ENCODE data around the gene NTNG2. TPM values are rescaled to one million over a fixed set of nuclear protein-coding genes. Genes with fewer than 3 reads are reported as not detected.

NTNG2 gene
- total RNA-seq, 1 experiment from 2014 or later, result 0.14 TPM

- in situ Hi-C loops (cut with HindIII; ENCODE audit: low sequenced_read_pairs), result no loop called here
- peak; percentile 65 for DNase-seq (ENCODE audit: low spot score)
Measured at GRCh38 chr9:132240841-132241482, 79.1 kb downstream of the NTNG2 start.

GRCh38 chr9:132241483-132241839 lies 79.6 kb downstream of the NTNG2 start:
- in situ Hi-C loops (cut with HindIII; ENCODE audit: low sequenced_read_pairs), result no loop called here

GRCh38 chr9:132241840-132242620 lies 80.2 kb downstream of the NTNG2 start:
- no peak for DNase-seq (ENCODE audit: low spot score)

More at GRCh38 chr9:132241483-132241839, 79.6 kb downstream of the NTNG2 start:
- no peak for DNase-seq (ENCODE audit: low spot score)

GRCh38 chr9:132242621-132243155 lies 80.8 kb downstream of the NTNG2 start:
- in situ Hi-C loops (cut with HindIII; ENCODE audit: low sequenced_read_pairs), result no loop called here
- no peak for DNase-seq (ENCODE audit: low spot score)

More at GRCh38 chr9:132241840-132242620, 80.2 kb downstream of the NTNG2 start:
- in situ Hi-C loops (cut with HindIII; ENCODE audit: low sequenced_read_pairs), result no loop called here

GRCh38 chr9:132243156-132244074 lies 81.6 kb downstream of the NTNG2 start:
- no peak for DNase-seq (ENCODE audit: low spot score)
- in situ Hi-C loops (cut with HindIII; ENCODE audit: low sequenced_read_pairs), result no loop called here

- in situ Hi-C loops (cut with HindIII; ENCODE audit: low sequenced_read_pairs), result no loop called here
Measured at GRCh38 chr9:132244582-132245455, 83.0 kb downstream of the NTNG2 start.

GRCh38 chr9:132245465-132245864 lies 83.6 kb downstream of the NTNG2 start:
- no peak for DNase-seq (ENCODE audit: low spot score)
- in situ Hi-C loops (cut with HindIII; ENCODE audit: low sequenced_read_pairs), result no loop called here

More at GRCh38 chr9:132244582-132245455, 83.0 kb downstream of the NTNG2 start:
- DNase-seq (ENCODE audit: low spot score), result no peak

- no peak for DNase-seq (ENCODE audit: low spot score)
Measured at GRCh38 chr9:132247942-132248341, 86.1 kb downstream of the NTNG2 start.

GRCh38 chr9:132249123-132249522 lies 87.3 kb downstream of the NTNG2 start:
- peak; percentile 92 for DNase-seq (ENCODE audit: low spot score)
- in situ Hi-C loops (cut with HindIII; ENCODE audit: low sequenced_read_pairs), result no loop called here

More at GRCh38 chr9:132247942-132248341, 86.1 kb downstream of the NTNG2 start:
- in situ Hi-C loops (cut with HindIII; ENCODE audit: low sequenced_read_pairs), result no loop called here

GRCh38 chr9:132249690-132250089 lies 87.8 kb downstream of the NTNG2 start:
- DNase-seq (ENCODE audit: low spot score), result no peak
- in situ Hi-C loops (cut with HindIII; ENCODE audit: low sequenced_read_pairs), result loop anchor here (25.0 kb wide), 1 partner anchor 87 kb away; the partner anchor contains the start of gene NTNG2

- no peak for DNase-seq (ENCODE audit: low spot score)
- in situ Hi-C loops (cut with HindIII; ENCODE audit: low sequenced_read_pairs), result loop anchor here (25.0 kb wide), 1 partner anchor 88 kb away; the partner anchor contains the start of gene NTNG2
Measured at GRCh38 chr9:132250324-132251262, 88.7 kb downstream of the NTNG2 start.

- in situ Hi-C loops (cut with HindIII; ENCODE audit: low sequenced_read_pairs), result loop anchor here (25.0 kb wide), 1 partner anchor 99 kb away; the partner anchor contains the start of gene NTNG2
- no peak for DNase-seq (ENCODE audit: low spot score)
Measured at GRCh38 chr9:132260846-132261245, 99.0 kb downstream of the NTNG2 start.

- in situ Hi-C loops (cut with HindIII; ENCODE audit: low sequenced_read_pairs), result loop anchor here (25.0 kb wide), 1 partner anchor 104 kb away; the partner anchor contains the start of gene NTNG2
- DNase-seq (ENCODE audit: low spot score), result no peak
Measured at GRCh38 chr9:132266017-132266416, 104.2 kb downstream of the NTNG2 start.

GRCh38 chr9:132267660-132268059 lies 105.8 kb downstream of the NTNG2 start:
- DNase-seq (ENCODE audit: low spot score), result no peak
- in situ Hi-C loops (cut with HindIII; ENCODE audit: low sequenced_read_pairs), result loop anchor here (25.0 kb wide), 1 partner anchor 105 kb away; the partner anchor contains the start of gene NTNG2

GRCh38 chr9:132268725-132269352 lies 107.0 kb downstream of the NTNG2 start:
- peak; percentile 81 for DNase-seq (ENCODE audit: low spot score)
- in situ Hi-C loops (cut with HindIII; ENCODE audit: low sequenced_read_pairs), result loop anchor here (25.0 kb wide), 1 partner anchor 107 kb away; the partner anchor contains the start of gene NTNG2

All from G401 (cell line).